DOHH2 (cell line): ENCODE results near the gene SMARCB1.

ENCODE experiments used
- CTCF ChIP-seq: fragments of 200-600 bp; sonication (generic); IDR thresholded peaks from one replicate; pipeline ENCODE4 v1.5.1; 2014; ENCODE audit warnings: antibody characterized with exemption, mild to moderate bottlenecking, low read depth, low read length; ENCODE audit not compliant: poor library complexity, severe bottlenecking
- EZH2phosphoT487 ChIP-seq: fragments of 200-600 bp; sonication (generic); IDR thresholded peaks from 2 replicates; pipeline ENCODE4 v1.6.1; 2017; ENCODE audit warnings: borderline replicate concordance, mild to moderate bottlenecking, antibody characterized with exemption, low read length, moderate library complexity, mixed read lengths

GRCh38 chr22:23803001-23803819 lies 16.4 kb downstream of the SMARCB1 start:
- no peak for TF ChIP-seq CTCF
- no peak for TF ChIP-seq EZH2phosphoT487
